DMS114 treated with DMSO at 0.1 percent for 48 hours (cell line): Measurements from ENCODE around the gene GRIA1.

Source experiments
- DNase-seq: peaks from one replicate; lab custom pipeline; 2025; ENCODE audit not compliant: unreplicated experiment; lab: John Stamatoyannopoulos, UW

Gene GRIA1

DNA sequence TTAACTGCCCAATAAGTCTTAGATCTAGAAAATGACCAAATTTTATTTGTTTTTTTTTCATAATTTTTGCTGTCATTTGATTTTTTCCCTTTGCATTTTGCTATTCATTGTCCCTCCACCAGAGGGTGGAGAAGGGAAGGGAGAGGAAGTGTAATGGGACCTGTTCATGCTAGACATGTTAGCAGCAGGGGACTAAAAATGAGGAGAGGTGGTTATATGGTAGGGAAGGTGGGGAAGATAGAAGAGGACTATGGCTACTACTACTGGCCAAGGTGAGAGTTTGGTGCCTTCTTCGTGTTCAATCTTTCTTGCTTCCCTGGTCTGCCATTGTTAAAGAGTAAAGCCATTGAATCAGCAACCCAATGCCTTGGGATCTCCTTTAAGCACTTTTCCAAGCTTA is 6.4 kb downstream of the GRIA1 start:
- no peak for DNase-seq

DNA sequence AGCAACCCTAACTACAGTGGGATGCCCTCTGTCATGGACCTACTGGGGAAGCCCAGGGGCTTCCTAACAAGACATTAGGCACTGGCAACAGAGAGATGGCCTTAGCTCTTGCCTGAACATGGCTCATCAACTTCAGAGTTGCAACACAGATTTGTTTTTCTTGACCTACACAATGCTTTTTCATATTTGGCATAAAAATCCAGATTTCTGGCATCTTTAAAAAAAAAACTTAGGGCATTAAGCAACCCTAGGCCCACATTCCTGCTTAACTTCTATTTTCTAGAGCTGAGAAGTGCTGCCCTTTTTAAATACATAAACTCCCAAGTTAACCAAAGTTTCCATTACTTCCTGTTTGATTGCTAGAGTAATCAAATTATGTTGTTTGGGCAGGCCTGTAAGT is 8.0 kb downstream of the GRIA1 start:
- no peak for DNase-seq

DNA sequence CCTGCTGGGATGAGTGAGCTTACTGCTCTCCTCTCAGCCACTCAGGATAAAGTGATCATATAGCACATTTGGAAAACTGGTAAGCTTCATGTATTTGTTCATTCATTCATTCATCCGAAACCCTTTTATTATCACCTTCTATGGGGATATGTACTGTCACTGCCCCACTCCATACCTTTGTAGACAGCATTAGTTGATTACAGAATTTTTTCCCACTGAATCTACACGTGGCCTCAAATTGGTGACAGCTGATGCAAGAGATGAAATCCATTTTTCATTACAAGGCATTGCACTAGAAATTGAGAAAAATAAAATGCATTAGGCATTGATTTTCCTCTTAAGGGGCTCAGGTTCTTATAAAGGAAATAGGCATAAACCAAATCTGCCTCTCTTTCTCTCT is 9.7 kb downstream of the GRIA1 start:
- DNase-seq: no peak

DNA sequence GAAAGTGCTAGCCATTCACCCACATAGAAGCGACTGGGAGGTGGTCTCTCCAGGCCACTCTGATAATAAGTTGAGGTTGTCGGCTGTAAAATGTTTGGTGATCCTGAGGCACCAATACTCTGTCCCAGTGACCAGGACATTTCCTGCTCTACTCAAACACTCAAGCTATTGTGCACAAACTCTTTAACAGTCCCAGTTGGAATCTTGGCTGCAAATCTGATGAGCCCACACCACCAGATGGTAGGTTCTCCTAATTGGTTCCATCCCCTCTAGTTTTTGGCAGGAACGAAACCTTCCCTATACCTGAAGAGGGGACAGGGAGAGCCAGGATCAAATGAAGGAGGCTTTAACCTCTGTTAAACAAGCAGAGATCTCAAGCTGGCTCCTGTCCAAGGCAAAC is 14.3 kb downstream of the GRIA1 start:
- no peak for DNase-seq

DNA sequence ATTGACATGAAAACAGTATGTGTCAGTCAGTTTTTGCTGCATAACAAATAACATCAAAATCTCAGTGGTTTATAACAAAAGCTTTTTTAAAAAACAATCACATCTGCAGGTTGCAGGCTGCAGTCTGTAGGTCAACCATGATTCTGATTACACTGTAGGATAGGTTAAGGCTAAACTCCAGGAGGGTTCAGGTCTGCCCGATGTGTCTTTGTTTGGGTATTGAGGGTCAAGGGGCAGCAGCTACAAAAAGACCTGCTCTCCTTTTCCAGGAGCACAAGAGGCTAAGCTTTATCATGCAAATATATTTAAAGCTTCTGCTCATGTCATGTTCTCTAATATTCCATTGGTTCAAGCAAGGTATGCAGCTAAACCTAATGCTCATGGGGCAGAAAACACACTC is 18.2 kb downstream of the GRIA1 start:
- DNase-seq: no peak

DNA sequence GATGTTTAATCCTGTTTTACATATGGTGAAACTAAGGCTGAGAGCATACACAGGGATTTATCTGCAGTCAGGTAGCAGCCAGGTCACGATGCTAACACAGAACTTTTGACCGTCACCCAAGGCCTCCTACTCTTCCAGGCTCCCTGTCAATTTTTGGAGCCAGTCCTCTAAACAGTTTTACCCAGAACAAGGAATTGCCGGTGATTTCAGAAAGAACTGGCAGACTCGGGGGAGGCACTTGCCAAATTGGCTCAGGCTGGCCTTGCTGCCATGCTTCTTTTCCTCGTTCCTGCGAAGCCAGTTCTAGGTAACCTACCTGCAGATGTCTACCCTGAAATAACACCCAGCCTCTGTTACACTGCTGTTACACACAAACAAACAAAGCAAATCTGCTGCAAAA is 21.2 kb downstream of the GRIA1 start:
- DNase-seq: no peak

DNA sequence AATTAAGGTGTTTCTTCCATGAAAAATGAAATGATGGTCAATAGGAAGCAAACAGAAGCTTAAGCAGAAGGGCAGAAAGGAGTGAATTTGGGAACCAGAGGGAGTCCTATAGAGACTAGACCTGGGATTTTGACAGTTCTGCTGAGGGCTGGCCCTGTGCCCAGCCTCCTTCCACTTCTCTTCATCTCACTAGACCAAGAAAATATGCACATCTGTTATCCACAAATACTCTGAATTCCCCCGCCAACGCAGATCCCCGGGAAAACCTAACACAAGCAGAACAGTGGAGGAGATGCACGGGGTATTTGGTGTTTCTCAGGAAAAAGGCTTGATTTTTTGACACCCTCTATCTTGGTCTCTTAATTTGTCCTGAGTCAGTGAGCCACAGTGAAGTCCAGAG is 22.7 kb downstream of the GRIA1 start:
- no peak for DNase-seq

DNA sequence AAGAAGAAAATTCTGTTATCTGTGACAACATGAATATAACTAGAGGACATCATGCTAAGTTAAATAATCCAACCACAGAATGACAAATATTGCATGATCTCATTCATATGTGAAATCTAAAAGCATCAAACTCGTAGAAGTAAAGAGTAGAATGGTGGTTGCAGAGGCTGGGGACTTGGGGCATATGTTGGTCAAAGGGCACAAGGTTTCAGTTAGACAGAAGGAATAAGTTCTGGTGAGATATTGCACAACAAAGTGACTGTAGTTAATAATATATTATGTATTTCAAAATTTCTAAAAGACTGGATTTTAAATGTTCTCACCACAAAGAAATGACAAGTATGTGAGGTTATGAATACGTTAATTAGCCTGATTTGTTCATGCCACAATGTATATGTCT is 24.8 kb downstream of the GRIA1 start:
- DNase-seq: no peak

DNA sequence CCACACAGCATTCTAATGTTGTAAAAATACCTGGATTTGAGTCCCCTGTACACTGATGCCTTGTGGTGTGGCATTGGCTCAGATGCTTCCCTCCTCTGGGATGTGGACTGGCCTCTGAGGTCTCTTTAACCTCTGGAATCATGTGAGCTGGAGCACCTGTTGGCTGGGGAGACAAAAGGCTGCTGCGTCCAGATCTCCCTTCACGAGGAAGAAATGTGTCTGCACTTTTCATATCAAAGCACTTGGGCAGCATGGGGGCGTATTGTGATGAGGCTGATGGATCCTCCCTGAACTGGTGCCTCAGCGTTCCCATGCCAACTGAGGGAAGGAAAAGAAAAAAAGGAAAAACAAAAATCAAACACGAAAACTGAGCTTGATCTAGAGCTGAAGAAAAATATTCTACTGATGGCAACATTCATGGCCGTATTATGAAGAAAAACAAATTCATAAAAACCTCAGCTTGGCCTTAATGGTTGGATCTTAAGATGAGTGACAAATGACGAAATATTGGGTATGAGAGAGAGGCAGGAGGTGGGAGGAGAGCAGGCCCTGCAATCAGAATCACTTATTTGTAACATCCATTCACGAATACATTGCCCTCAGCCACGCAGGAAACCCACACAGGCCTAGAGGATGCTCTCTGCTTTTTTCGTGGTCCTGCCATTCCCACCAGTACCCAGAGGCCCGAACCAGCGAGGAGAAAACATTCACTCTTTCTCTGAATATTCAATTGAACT is 26.2 kb downstream of the GRIA1 start:
- DNase-seq: no peak

DNA sequence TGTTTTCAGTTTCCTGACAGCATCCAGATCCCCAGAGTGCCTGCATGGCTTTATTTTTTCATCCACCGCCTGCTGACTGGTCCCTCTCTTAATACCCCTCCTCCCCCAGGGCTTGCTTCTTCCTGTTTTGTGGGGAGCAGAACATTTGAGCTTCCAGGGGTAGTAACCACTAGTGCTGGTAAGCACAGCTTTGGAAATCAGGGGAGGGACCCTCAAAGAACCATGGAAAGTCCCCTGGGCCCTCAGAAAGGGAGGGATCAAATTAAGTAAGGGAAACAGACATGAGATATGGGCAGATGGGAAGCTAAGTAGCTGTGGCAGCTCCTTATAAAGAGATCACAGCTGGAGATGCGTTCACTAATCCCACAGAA is 26.8 kb downstream of the GRIA1 start:
- no peak for DNase-seq

DNA sequence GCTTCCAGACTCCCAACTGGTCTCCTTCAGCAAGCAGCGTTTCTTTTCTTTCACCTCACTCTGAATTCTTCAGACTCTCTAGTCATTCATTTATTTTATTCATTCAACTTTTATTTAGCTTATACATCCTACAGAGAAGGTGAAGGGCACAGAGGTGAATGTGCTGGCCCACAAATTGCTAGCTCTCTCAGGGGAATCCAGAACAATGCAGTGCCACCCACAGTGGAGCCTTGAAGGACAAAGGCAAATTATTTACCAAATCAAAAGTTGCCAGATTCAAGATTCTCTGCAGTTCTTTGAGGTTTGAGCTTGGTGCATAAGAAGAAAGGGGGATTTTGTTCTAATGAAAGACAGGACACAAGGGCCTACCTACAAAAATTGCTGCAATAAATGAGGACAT is 29.7 kb downstream of the GRIA1 start:
- DNase-seq: no peak

DNA sequence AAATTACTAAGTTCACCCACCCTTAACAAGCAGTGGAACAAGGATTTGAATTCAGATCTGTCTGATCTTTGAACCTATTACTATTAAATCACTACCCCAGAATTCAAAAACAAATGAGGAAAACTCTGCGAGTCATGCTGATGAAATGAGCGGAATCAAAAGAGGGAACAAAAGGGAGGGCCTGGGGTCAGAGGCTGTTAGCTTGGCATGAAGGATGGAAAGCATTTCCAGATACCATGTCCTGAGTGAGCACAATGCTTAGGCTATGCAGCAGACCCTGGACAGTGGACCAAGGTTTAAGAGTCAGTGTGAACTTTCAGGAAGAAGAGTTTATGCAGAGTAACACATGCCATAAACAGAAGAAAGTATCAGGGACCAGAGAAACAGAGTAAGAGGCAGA is 30.5 kb downstream of the GRIA1 start:
- DNase-seq: no peak

DNA sequence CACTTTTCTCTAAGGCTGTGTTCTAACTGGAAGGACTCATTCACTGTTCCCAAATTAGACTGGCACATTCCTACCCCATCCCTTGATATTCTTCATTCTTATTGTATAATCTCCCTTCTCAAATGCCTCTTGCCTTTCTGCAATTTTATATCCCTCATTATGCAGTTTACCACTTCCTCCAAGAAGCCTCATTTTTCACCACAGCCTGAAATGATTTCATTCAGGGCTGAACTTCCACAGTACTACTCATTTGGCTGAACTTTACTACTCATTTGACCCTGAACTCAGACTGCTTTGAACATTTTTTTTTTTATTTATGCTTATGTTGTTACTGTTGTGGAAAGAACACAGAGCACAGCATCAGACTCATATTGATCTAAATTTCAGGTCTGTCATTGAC is 32.7 kb downstream of the GRIA1 start:
- no peak for DNase-seq

DNA sequence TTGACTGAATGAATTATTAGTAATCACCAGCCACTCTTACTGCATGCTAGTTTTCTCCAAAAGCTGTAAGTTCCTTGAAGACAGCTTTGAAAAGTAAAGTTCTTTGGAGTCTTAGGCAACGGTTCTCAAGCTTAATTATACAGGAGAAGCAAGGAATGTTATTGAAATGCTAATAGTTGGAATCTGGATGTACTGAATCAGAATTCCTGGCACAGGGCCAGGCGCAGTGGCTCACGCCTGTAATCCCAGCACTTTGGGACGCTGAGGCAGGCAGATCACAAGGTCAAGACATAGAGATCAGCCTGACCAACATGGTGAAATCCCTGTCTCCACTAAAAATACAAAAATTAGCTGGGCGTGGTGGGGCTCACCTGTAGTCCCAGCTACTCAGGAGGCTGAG is 33.4 kb downstream of the GRIA1 start:
- no peak for DNase-seq

DNA sequence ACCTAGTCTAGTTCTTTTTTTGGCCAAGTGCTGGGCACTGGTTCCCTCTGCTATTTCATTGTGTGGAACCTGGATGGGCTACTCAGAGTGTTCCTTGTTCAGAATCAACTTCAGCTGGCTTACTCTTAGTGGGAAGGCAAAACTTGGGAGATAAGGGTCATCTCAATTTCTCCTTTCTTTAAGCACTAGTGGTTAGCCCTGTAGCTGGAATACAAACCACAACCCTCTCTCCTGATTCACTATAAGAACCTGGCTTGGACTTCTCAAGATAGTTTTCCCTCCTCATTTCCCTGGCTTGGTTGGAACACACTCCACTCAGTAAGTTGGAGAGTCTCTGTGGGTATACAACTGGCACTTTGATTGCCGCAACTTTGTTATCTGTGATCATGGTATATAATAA is 35.1 kb downstream of the GRIA1 start:
- no peak for DNase-seq

DNA sequence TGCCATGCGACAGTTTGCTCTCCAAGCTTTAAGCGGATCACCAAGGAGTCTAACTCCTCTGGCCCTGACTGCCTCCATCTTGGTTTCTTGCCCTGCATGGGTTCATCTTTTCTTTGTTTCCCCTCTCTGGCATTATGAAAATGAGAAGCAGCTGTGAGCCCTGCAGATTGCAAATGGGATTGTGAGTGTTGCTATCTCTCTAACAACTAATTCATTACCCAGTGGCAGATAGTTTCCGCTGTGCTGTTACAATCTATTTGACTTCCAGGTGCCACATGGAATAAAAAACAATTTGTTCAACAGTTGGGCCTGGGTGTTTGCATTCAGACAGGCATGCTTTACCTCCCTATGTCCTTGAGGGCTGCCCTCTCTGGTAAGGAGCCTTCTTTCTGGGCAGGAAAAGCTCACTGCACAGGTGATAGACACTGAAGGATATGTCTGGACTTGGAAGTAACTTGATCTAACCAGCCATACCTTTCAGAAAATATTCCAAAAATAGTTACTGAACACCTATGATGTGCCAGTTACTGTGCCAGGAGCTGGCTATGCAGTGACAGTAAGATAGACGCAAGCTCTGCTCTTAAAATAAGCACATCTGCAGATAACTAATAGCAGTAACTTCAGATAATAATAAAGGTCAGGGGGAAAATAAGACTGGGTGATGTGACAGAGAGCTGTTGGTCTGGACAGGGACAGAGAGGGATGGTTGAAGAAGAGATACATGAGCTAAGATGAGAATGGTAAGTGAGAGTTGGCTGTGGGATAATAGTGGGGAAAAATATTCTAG is 40.1 kb downstream of the GRIA1 start:
- no peak for DNase-seq

DNA sequence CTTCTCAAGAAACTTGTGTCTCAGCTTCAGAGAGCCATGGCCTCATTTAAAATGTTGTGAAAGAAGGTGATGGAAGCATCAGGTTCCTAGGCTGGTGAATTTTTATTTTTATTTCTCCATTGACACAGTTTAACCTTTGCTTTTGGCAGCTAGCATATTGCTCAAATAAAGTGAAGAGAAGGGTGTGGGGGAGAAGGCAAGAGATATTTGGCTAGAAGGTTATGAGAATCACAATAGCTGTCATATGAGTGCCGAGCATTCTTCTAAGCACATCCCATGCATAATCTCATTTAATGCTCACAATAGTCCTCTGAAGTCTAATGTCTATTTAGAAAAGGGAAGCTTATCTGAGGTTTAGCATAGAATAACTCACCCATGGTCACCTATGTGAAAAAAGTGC is 43.1 kb downstream of the GRIA1 start:
- no peak for DNase-seq

DNA sequence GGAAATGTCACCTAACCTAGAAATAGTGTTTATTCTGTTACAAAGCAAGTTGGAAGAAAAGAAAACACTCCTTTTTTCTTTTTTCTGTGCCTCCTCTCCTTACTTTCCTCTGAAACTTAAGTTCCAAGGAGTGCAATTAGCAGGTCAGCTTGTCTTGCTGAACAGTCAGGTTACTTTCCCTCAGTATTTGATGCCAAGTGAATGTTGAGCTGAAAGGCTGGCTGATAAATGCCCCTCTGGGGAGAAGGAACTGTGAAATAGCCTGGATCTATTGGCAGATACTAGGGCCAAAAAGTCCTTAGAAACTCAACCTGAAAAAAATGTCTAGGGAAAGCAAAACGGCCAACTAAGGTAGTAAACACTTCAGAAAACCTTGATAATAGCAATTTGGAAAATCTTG is 43.6 kb downstream of the GRIA1 start:
- no peak for DNase-seq

DNA sequence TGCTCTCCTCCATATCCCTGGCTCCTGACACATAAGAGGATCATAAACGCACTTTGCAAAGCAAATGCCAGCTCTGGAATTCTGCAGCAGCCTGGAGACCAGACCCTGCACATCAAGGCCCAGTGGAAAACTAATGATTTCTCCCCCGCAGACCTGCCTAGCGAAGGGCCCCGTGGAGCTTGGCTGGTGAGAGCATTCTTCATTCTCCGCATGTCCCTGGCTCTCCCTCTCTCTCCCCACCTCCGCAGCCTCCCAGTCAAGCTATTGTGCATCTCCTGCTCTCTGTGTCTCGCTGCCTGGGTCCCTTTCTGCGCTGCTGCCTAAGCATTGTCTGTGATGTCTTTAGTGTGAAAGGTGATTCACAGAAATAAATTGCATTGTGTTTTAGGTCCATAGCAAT is 46.7 kb downstream of the GRIA1 start:
- DNase-seq: no peak

DNA sequence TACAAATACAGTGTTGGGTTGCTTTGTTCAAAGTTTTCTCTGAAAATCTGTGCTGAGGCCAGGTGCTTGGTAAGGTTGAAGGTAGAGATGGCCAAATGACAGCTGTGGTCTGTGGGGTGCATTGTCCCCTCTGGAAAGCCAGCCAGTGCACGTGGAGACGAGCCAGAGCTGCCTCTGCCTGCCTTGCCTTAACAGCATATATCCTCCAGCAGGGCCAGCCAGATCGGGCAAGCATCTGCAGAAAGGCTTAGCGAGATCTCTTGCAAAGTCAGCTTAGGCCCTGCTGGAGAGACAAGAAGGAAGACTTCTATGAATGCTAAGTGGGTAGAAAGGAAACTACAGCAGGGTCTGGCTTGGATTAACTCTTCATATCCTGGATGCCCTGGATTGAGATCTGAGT is 49.5 kb downstream of the GRIA1 start:
- no peak for DNase-seq

DNA sequence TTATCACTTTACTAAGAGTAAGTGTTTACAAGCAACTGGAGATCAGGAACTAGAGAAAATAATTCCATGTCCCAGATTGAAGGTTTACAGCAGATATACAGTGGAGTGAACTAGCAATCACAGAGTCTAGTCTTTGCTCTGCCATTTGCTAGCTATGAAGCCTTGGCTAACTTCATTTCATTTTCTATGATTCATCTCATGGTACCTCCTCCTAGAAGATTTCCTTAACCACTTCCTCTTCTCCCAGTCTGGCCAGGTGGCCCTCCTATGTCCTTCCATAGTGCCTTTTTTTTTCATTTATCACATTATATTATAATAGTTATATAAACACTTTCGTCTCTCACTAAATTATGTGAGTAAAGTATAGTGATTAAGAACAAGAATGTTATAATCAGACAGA is 52.1 kb downstream of the GRIA1 start:
- no peak for DNase-seq

DNA sequence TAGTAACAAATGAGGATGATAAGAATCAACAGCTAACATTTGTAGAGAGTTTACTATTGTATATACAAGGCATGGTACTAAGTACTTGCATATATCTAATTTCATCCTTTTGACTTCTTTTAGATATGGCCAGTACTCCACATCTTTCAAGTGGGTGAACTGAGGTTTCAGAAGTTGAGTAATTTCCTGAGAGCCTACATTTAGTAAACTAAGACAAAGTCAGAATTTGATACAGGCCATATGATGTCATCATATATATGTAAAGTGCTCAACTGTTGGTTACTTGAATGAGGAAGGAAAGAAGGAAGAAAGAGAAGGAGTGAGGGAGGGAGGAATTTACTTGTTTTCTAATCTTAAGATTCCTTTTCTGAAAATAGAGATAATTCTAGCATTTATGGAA is 52.8 kb downstream of the GRIA1 start:
- DNase-seq: no peak

DNA sequence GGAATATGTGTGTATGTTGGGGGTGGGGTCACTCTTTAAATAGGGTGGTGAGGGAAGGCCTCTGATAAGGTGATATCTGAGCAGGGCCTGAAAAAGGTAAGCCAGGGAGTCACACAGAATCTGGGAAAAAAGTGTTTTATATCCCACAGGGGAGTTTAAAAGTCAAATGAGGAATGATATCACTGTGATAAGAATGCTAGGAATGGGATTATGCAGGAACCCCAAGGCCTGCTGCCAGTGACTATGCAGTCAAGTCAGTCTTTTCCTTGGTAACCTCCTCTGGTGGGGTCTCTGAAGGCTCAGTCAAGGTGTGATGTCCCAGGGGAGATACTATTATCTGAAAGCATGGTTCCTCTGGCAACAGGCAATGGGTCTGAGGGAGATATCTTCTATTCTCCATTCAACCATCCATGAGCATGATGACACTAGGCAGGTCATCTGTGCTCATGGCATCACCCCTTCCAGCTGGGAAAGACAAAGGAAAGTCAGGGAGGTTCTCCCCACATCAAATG is 53.5 kb downstream of the GRIA1 start:
- DNase-seq: no peak
